T47D (cell line): Measurements from ENCODE around the gene WFIKKN1.

Experiments
- DNase-seq, 2 experiments: peaks; one replicate each; pipeline versions ENCODE4 v3.0.0 to v3.0.0-alpha.2; 2011 to 2012; ENCODE audit warnings: low read depth in 1 of 2, low spot score in 1 of 2
- JUND ChIP-seq: IDR thresholded peaks from 2 replicates; pipeline ENCODE4 v1.6.1; 2012; ENCODE audit warnings: low read depth
- in situ Hi-C: cut with HindIII; loops from 2 replicates; pipeline ENCODE4 v1.10.0; 2016; ENCODE audit warnings: low sequenced_read_pairs, low pct_unique_long_range_greater_than_20kb

WFIKKN1 gene

DNA sequence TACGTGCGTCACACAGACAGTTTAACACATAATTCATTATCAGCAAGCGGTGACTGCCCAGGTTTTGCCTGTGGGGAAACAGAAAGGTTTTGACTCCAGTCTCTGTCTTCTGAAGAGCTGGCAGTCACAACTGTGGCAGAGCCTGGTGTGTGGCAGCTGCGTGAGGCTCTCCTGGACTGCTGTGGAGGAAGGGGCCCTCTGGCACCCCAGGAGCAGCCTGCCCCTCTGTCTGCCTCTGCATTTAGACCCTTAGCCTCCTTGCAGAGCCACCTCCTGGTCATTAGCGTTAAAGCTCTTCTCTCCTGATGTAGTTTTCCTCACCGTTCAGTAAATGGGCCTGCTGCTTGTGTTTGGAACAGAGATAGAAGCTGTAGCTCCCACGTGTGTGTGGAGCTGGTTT lies 30.0 kb upstream of the WFIKKN1 start:
- no peak for TF ChIP-seq JUND
- in situ Hi-C loops = no loop called here
- no peak for DNase-seq

GRCh38 chr16:603933-604332 lies 26.9 kb upstream of the WFIKKN1 start:
- no peak for TF ChIP-seq JUND
- in situ Hi-C loops = no loop called here
- DNase-seq = no peak

GRCh38 chr16:606656-607307 lies 24.0 kb upstream of the WFIKKN1 start:
- TF ChIP-seq JUND = no peak
- in situ Hi-C loops = no loop called here
- no peak for DNase-seq

DNA sequence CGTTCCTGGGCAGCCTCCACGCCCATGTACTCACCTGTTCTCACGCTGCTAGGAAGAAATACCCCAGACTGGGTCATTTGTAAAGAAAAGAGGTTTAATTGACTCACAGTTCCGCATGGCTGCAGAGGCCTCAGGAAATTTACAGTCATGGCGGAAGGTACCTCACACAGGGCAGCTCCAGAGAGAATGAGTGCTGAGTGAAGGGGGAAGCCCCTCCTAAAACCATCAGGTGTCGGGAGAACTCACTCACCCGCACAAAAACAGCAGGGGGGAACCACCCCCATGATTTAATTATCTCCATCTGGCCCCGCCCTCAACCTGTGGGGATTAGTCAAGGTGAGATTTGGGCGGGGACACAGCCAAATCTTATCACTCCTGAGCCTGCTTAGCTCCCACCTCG lies 22.8 kb upstream of the WFIKKN1 start:
- TF ChIP-seq JUND = no peak
- in situ Hi-C loops = no loop called here
- DNase-seq = no peak

- in situ Hi-C loops = no loop called here
These were observed 21.5 kb upstream of the WFIKKN1 start for GRCh38 chr16:609316-609715.

GRCh38 chr16:609984-610383 lies 20.8 kb upstream of the WFIKKN1 start:
- TF ChIP-seq JUND = no peak
- in situ Hi-C loops = no loop called here
- DNase-seq = no peak

More at GRCh38 chr16:609316-609715, 21.5 kb upstream of the WFIKKN1 start:
- DNase-seq = no peak
- no peak for TF ChIP-seq JUND

- TF ChIP-seq JUND = no peak
- DNase-seq = no peak
- in situ Hi-C loops = no loop called here
These were observed 20.0 kb upstream of the WFIKKN1 start for GRCh38 chr16:610513-611381.

- in situ Hi-C loops = no loop called here
- DNase-seq = no peak
- no peak for TF ChIP-seq JUND
These were observed 15.7 kb upstream of the WFIKKN1 start for GRCh38 chr16:615122-615521.

- DNase-seq = no peak
- in situ Hi-C loops = no loop called here
- no peak for TF ChIP-seq JUND
These were observed 13.8 kb upstream of the WFIKKN1 start for GRCh38 chr16:616733-617586.

DNA sequence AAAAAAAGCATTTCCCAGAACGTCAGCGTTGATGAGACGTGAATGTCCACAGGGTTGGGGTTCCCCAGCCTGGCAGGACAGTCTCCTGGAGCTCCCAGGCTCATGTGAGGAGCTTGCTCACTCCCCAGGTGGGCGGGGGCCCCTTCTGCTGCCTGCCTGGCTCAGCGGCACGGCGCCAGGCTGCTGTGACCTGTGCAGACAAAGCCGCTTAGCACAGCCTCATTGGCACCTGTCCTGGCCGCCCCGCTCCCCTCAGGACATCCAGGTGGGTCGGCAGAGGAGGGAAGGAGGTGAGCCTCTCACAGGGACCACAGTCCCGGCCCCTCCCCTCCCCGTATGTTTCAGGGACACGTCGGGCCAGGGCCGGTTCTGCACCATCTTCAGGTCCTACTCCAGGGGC lies 12.9 kb upstream of the WFIKKN1 start:
- no peak for DNase-seq

DNA sequence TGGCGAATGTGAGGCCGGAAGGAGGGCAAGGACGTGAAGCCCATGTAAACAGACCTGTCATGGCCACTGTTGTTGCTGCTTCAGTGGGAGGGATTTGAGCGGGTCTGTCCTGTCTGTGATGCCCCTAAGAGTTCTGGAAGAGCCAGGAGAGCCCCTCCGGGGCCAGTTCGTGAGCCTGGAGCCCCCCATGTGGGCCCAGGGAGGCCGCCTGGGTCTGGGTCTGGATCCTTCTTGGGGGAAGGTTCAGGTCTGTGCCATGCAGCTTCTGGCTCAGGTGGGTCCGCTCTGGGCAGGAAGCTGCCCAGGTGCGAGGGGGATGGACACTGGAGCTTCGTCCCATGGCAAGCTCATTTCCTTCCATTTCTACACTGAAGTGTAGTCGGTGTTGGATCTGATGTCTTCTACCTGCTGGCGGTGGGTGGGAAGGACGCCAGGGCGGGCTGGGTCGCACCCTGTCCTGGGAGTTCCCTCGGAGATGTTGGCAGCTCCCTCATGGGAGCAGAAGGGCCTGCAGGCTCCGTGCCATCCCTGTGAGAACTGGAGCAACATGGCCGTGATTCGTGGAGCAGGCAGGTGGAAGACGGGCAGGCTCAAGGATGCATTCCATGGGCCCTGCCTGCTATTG lies 11.2 kb upstream of the WFIKKN1 start:
- in situ Hi-C loops = no loop called here
- DNase-seq = no peak
- TF ChIP-seq JUND = no peak

More for the DNA sequence above, 12.9 kb upstream of the WFIKKN1 start:
- TF ChIP-seq JUND = no peak
- in situ Hi-C loops = no loop called here
